K562 (cell line): Measurements from ENCODE around the gene ATAD3B. TPM values are rescaled to one million over a fixed set of nuclear protein-coding genes. Genes with fewer than 3 reads are reported as not detected.

Source experiments
- CHD4 ChIP-seq: fragments of 200-600 bp; sonication (generic); IDR thresholded peaks from 3 replicates; pipeline ENCODE4 v1.6.1; 2012; ENCODE audit warnings: low read depth, mild to moderate bottlenecking, mixed read lengths, low read length, inconsistent platforms; ENCODE audit not compliant: insufficient read depth, insufficient replicate concordance, poor library complexity, severe bottlenecking
- CXXC5 ChIP-seq: fragments of 250-450 bp; sonication (Bioruptor Pico); IDR thresholded peaks from 2 replicates; pipeline ENCODE4 v1.8.0; 2022; ENCODE audit warnings: inconsistent platforms, mild to moderate bottlenecking, moderate library complexity
- FOXA1 ChIP-seq: fragments of 450-650 bp; IDR thresholded peaks from 2 replicates; pipeline ENCODE4 v1.6.1; 2016; ENCODE audit warnings: mild to moderate bottlenecking, borderline replicate concordance
- FOXK1 ChIP-seq: sonication (generic); formaldehyde crosslinking; IDR thresholded peaks from 2 replicates; pipeline ENCODE4 v1.8.0; 2022; ENCODE audit warnings: missing genetic modification reagents, mild to moderate bottlenecking, borderline replicate concordance
- FOXP1 ChIP-seq: sonication (generic); formaldehyde crosslinking; IDR thresholded peaks from 2 replicates; pipeline ENCODE4 v1.8.0; 2022; ENCODE audit warnings: mild to moderate bottlenecking, missing genetic modification reagents
- GABPA ChIP-seq: fragments of 200-800 bp; sonication (Bioruptor generic); conservative IDR thresholded peaks from 2 replicates; pipeline ENCODE4 v1.6.1; 2016; ENCODE audit warnings: low read depth, missing genetic modification characterization, missing compliant biosample characterization
- HINFP ChIP-seq: fragments of 450-650 bp; conservative IDR thresholded peaks from 2 replicates; pipeline ENCODE4 v1.6.1; 2016; ENCODE audit warnings: missing genetic modification characterization, low read depth, mild to moderate bottlenecking, control low read depth, missing compliant biosample characterization
- HMG20A ChIP-seq: fragments of 450-650 bp; formaldehyde crosslinking; conservative IDR thresholded peaks from 2 replicates; pipeline ENCODE4 v1.4.0; 2020; ENCODE audit warnings: mild to moderate bottlenecking, mixed read lengths
- IRF2 ChIP-seq: sonication (generic); formaldehyde crosslinking; IDR thresholded peaks from 2 replicates; pipeline ENCODE4 v1.8.1; 2022; ENCODE audit warnings: mild to moderate bottlenecking, missing genetic modification reagents
- MED1 ChIP-seq: sonication (generic); formaldehyde crosslinking; IDR thresholded peaks from 2 replicates; pipeline ENCODE4 v1.8.1; 2023; ENCODE audit warnings: missing genetic modification reagents, borderline replicate concordance
- POLR2G ChIP-seq: fragments of 200-400 bp; formaldehyde crosslinking; IDR thresholded peaks from 2 replicates; pipeline ENCODE4 v1.6.1; 2017; ENCODE audit warnings: low read depth, mild to moderate bottlenecking, antibody characterized with exemption, low read length, moderate library complexity
- RBM25 ChIP-seq: fragments of 200-400 bp; formaldehyde crosslinking; IDR thresholded peaks from 2 replicates; pipeline ENCODE4 v1.6.1; 2018; ENCODE audit warnings: low read length, low read depth, moderate library complexity; ENCODE audit not compliant: severe bottlenecking
- TCF15 ChIP-seq: fragments of 250-450 bp; sonication (Bioruptor Pico); IDR thresholded peaks from 2 replicates; pipeline ENCODE4 v1.8.0; 2022; ENCODE audit warnings: moderate library complexity, mild to moderate bottlenecking, inconsistent platforms
- TEAD2 ChIP-seq: fragments of 450-650 bp; IDR thresholded peaks from 2 replicates; pipeline ENCODE4 v1.6.1; 2016; ENCODE audit warnings: missing genetic modification characterization, control low read depth, missing compliant biosample characterization
- TRIM25 ChIP-seq: fragments of 450-650 bp; IDR thresholded peaks from 2 replicates; pipeline ENCODE4 v1.7.0; 2016; ENCODE audit warnings: borderline replicate concordance
- YBX1 ChIP-seq: fragments of 450-650 bp; IDR thresholded peaks from 2 replicates; pipeline ENCODE4 v1.7.1; 2016; ENCODE audit warnings: mild to moderate bottlenecking
- ZBTB26 ChIP-seq: fragments of 450-650 bp; formaldehyde crosslinking; IDR thresholded peaks from 2 replicates; pipeline ENCODE4 v1.4.0; 2022; ENCODE audit warnings: missing genetic modification characterization
- ZNF174 ChIP-seq: fragments of 250-450 bp; sonication (Bioruptor Pico); IDR thresholded peaks from 2 replicates; pipeline ENCODE4 v1.4.0; 2020; ENCODE audit warnings: mild to moderate bottlenecking
- ZNF217 ChIP-seq: sonication (generic); formaldehyde crosslinking; IDR thresholded peaks from 2 replicates; pipeline ENCODE4 v1.8.0; 2022; ENCODE audit warnings: mild to moderate bottlenecking, missing genetic modification reagents
- ZNF644 ChIP-seq: fragments of 200-800 bp; sonication (Bioruptor generic); IDR thresholded peaks from 2 replicates; pipeline ENCODE4 v1.6.1; 2016; ENCODE audit warnings: low read depth, missing genetic modification characterization, missing compliant biosample characterization
- polyA plus RNA-seq, 8 experiments: library from polyadenylated mRNA; depleted of rRNA in 4 of 8; stranded (reverse) in 5 of 8; unstranded in 3 of 8; fragments of >200 nt; fragmentation: Nextera tagmentation in 2 of 8; fragmentation: Illumina TruSeq in 1 of 8; extraction: Ambion mirVana in 2 of 8; extraction: Trizol in 1 of 8; gene quantifications; 2 replicates each; pipeline versions ENCODE4 v1.2.1 to v1.2.3, GENCODE V29; 2011 to 2014; ENCODE audit warnings: inconsistent platforms in 1 of 8, missing spikeins in 1 of 8
- total RNA-seq, 7 experiments: library from RNA; depleted of rRNA in 6 of 7; stranded (reverse); fragments of >200 nt in 6 of 7; fragmentation: Illumina TruSeq in 2 of 7; extraction: Trizol in 2 of 7; gene quantifications; 2 replicates each; pipeline versions ENCODE4 v1.2.1 to v1.2.3, GENCODE V29; 2011 to 2021; ENCODE audit warnings: low replicate concordance in 1 of 7
- TF ChIP-seq, protein P1 (sequence below): sonication (generic); formaldehyde crosslinking; IDR thresholded peaks from 2 replicates; pipeline ENCODE4 v1.8.0; 2022; ENCODE audit warnings: missing genetic modification reagents, mild to moderate bottlenecking, moderate library complexity, borderline replicate concordance

The ATAD3B gene
- total and polyA plus RNA-seq, 9 of the 15 experiments (the other 6 are each of a cell fraction or from before 2014, with no cell fraction given), result 0.07 to 113 (median 27.7) TPM

GRCh38 chr1:1432951-1433803 lies 38.4 kb upstream of the ATAD3B start (continued):
- TF ChIP-seq ZBTB26 (CRISPR knock-in tag) (no peak; the same call in 1 of the 2 replicates), HMG20A (CRISPR knock-in tag) (no peak), CXXC5 (CRISPR knock-in tag) (peak; percentile 74), MED1 (CRISPR knock-in tag) (no peak), GABPA (peak; percentile 57), ZNF174 (CRISPR knock-in tag) (no peak), CHD4 (no peak), FOXA1 (no peak), FOXP1 (CRISPR knock-in tag) (no peak), RBM25 (no peak), TCF15 (0 out of 2 replicates have a peak, but pooled peaks have one; percentile 15), TRIM25 (no peak), TEAD2 (tag) (no peak), ZNF644 (tag) (0 out of 2 replicates have a peak, but pooled peaks have one; percentile 45), ZNF217 (CRISPR knock-in tag) (no peak), HINFP (tag) (no peak), YBX1 (no peak), FOXK1 (CRISPR knock-in tag) (no peak), POLR2G (peak; percentile 79), IRF2 (no peak)
- TF ChIP-seq, protein P1, sequence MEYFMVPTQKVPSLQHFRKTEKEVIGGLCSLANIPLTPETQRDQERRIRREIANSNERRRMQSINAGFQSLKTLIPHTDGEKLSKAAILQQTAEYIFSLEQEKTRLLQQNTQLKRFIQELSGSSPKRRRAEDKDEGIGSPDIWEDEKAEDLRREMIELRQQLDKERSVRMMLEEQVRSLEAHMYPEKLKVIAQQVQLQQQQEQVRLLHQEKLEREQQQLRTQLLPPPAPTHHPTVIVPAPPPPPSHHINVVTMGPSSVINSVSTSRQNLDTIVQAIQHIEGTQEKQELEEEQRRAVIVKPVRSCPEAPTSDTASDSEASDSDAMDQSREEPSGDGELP (CRISPR knock-in tag), result peak; percentile 96
